HepG2 (cell line): ENCODE results near the gene HEATR5B. TPM values are rescaled to one million over a fixed set of nuclear protein-coding genes. Genes with fewer than 3 reads are reported as not detected.
A peak's percentile ranks its signal among the peaks of the same experiment; 100 is the strongest.

Experiments
- ATAC-seq: fragments of 200-7000 bp; cut with Tn5 transposase; 3 replicates; pipeline ENCODE4 v1.9.1; 2020; ENCODE audit warnings: mild to moderate bottlenecking, moderate library complexity
- BruUV-seq: library from RNA; stranded (reverse); fragments of 400-500 nt; replicated peaks from 2 replicates; lab custom pipeline; 2021; lab: Mats Ljungman, UMichigan
- CTCF ChIA-PET: fragments of 300-600 bp; formaldehyde crosslinking; extraction: SDS; loops from one replicate; lab custom pipeline; 2021; ENCODE audit warnings: low total read pairs, inconsistent platforms, low intra/inter-chr PET ratio; lab: Yijun Ruan, JAX
- POLR2A ChIA-PET: fragments of 350-600 bp; sonication (Branson Sonifier 250); formaldehyde crosslinking; loops from one replicate; lab custom pipeline; 2020; ENCODE audit warnings: antibody characterized with exemption, inconsistent platforms; lab: Yijun Ruan, JAX
- DNase-seq: peaks from one replicate; pipeline ENCODE4 v3.0.0-alpha.2; 2015; ENCODE audit warnings: low spot score
- FAIRE-seq: peaks from 3 replicates; lab custom pipeline; 2011; peaks lifted over from hg19 to GRCh38; lab: Jason Lieb, UNC
- H2AFZ ChIP-seq: one replicate; pipeline ENCODE4 v1.6.1; 2011; ENCODE audit warnings: low read length, inconsistent platforms
- H3K27ac ChIP-seq: fragments of 300-600 bp; 3 replicates; pipeline ENCODE4 v1.8.0; 2011; ENCODE audit warnings: mixed run types, mild to moderate bottlenecking, mixed read lengths, low read length, inconsistent platforms; ENCODE audit not compliant: insufficient read depth; ENCODE audit errors: extremely low read length
- H3K27me3 ChIP-seq, 2 experiments: fragments of 200-600 bp in 1 of 2; 2 replicates in 1 of 2; 3 replicates in 1 of 2; pipeline versions ENCODE4 v1.6.0 to v1.8.0; 2011; ENCODE audit warnings: low read length in 2 of 2, mild to moderate bottlenecking in 2 of 2, moderate library complexity in 2 of 2, inconsistent platforms in 1 of 2; ENCODE audit not compliant: insufficient read depth in 2 of 2, control insufficient read depth in 1 of 2
- H3K36me3 ChIP-seq, 2 experiments: fragments of 200-600 bp in 1 of 2; replicated peaks in 1 of 2; 2 replicates in 1 of 2; 3 replicates in 1 of 2; pipeline versions ENCODE4 v1.5.1 to v1.8.0; 2011; ENCODE audit warnings: low read length in 2 of 2, inconsistent platforms in 1 of 2; ENCODE audit not compliant: insufficient read depth in 2 of 2, control insufficient read depth in 1 of 2
- H3K4me1 ChIP-seq: 2 replicates; pipeline ENCODE4 v1.5.1; 2012; ENCODE audit warnings: low read length, inconsistent platforms; ENCODE audit not compliant: insufficient read depth
- H3K4me2 ChIP-seq: 2 replicates; pipeline ENCODE4 v1.6.0; 2011; ENCODE audit warnings: low read depth, low read length, inconsistent platforms
- H3K4me3 ChIP-seq, 3 experiments: fragments of 200-600 bp in 1 of 3; sonication (generic), shearing (Covaris generic) in 1 of 3; replicated peaks in 1 of 3; 2 replicates each; pipeline ENCODE4 v1.5.1; 2011 to 2016; ENCODE audit warnings: low read length in 3 of 3, inconsistent platforms in 2 of 3, low read depth in 2 of 3, mild to moderate bottlenecking in 2 of 3, control low read depth in 1 of 3, mixed read lengths in 1 of 3; ENCODE audit not compliant: insufficient read depth in 1 of 3
- H3K79me2 ChIP-seq: one replicate; pipeline ENCODE4 v1.6.1; 2011; ENCODE audit warnings: low read length, inconsistent platforms; ENCODE audit not compliant: insufficient read depth
- H3K9ac ChIP-seq: 2 replicates; pipeline ENCODE4 v1.6.0; 2011; ENCODE audit warnings: mild to moderate bottlenecking, low read depth, low read length, inconsistent platforms; ENCODE audit not compliant: insufficient read depth
- H3K9me3 ChIP-seq: 2 replicates; pipeline ENCODE4 v1.5.1; 2012; ENCODE audit warnings: mild to moderate bottlenecking, low read length
- H4K20me1 ChIP-seq: 2 replicates; pipeline ENCODE4 v1.6.0; 2011; ENCODE audit warnings: inconsistent platforms, mild to moderate bottlenecking, low read length, moderate library complexity; ENCODE audit not compliant: insufficient read depth
- CEBPB ChIP-seq: IDR thresholded peaks from 2 replicates; pipeline ENCODE4 v1.6.1; 2011; ENCODE audit warnings: low read depth, low read length, improper control_type of control experiment, borderline replicate concordance
- FOXK2 ChIP-seq: fragments of 450-650 bp; IDR thresholded peaks from 2 replicates; pipeline ENCODE4 v1.6.1; 2016
- MIXL1 ChIP-seq: IDR thresholded peaks from 2 replicates; pipeline ENCODE4 v1.6.1; 2016
- MLXIP ChIP-seq: sonication (generic); formaldehyde crosslinking; IDR thresholded peaks from 2 replicates; pipeline ENCODE4 v1.9.0; 2021; ENCODE audit warnings: missing genetic modification reagents, borderline replicate concordance
- NFIB ChIP-seq: sonication (generic); formaldehyde crosslinking; IDR thresholded peaks from 2 replicates; pipeline ENCODE4 v1.9.0; 2021; ENCODE audit warnings: missing genetic modification reagents, mild to moderate bottlenecking, borderline replicate concordance
- ZFP36L1 ChIP-seq: sonication (generic); formaldehyde crosslinking; IDR thresholded peaks from 2 replicates; pipeline ENCODE4 v1.8.0; 2022; ENCODE audit warnings: mild to moderate bottlenecking, missing genetic modification reagents, moderate library complexity
- ZSCAN21 ChIP-seq: sonication (generic); formaldehyde crosslinking; IDR thresholded peaks from 2 replicates; pipeline ENCODE4 v1.8.0; 2022; ENCODE audit warnings: mild to moderate bottlenecking, missing genetic modification reagents, moderate library complexity, borderline replicate concordance
- WGBS: methylation state at CpG from one replicate; pipeline ENCODE4 v1.1.6; 2017; ENCODE audit warnings: low lambda C conversion rate; 5-methylcytosine and 5-hydroxymethylcytosine counted together
- in situ Hi-C: cut with HindIII; loops from 2 replicates; pipeline ENCODE4 v1.10.0; 2017; ENCODE audit warnings: low pct_unique_long_range_greater_than_20kb; ENCODE audit not compliant: extremely low pct_ligation_motif_present
- intact Hi-C: fragments of 100-400 bp; cut with micrococcal nuclease; formaldehyde crosslinking; loops from one replicate; pipeline ENCODE4 v1.10.0; 2022; ENCODE audit not compliant: unreplicated experiment
- polyA plus RNA-seq, 8 experiments: library from polyadenylated mRNA; depleted of rRNA in 3 of 8; stranded (reverse) in 7 of 8; unstranded in 1 of 8; fragments of >200 nt; fragmentation: Illumina TruSeq in 4 of 8; extraction: Trizol in 4 of 8; gene quantifications; 2 replicates each; pipeline versions ENCODE4 v1.2.1 to v1.2.3, GENCODE V29; 2011 to 2016; ENCODE audit warnings: low read depth in 4 of 8, missing spikeins in 1 of 8, mixed read lengths in 1 of 8; ENCODE audit not compliant: insufficient read depth in 1 of 8
- total RNA-seq, 5 experiments: library from RNA; depleted of rRNA; stranded (reverse); fragments of >200 nt; fragmentation: Illumina TruSeq; extraction: Trizol; gene quantifications; 2 replicates each; pipeline ENCODE4 v1.2.3, GENCODE V29; 2016; ENCODE audit warnings: low read depth in 1 of 5

Gene HEATR5B
- total and polyA plus RNA-seq, 2 of the 13 experiments (the other 11 are each of a cell fraction or from before 2014, with no cell fraction given): 12.7 to 16.3 TPM

- in situ Hi-C loops: loop anchor here (10.0 kb wide), 1 partner anchor 236 kb away; no protein-coding TSS in a partner anchor
- Histone ChIP-seq H3K9me3 (no peaks in the 10 kb centered on the region), H3K4me1 (no peaks in the 10 kb centered on the region), H4K20me1 (no peaks in the 10 kb centered on the region), H3K36me3 (peaks cover 5 to 25% of the 10 kb centered on the region in 2 experiments), H3K27me3 (no peaks in the 10 kb centered on the region), H3K4me3 (no peak overlapping the region), H3K4me2 (no peak overlapping the region), H3K79me2 (no peaks in the 10 kb centered on the region), H3K27ac (no peak overlapping the region), H2AFZ (no peak overlapping the region), H3K9ac (no peak overlapping the region)
- CTCF ChIA-PET: no interaction called here
- POLR2A ChIA-PET: no interaction called here
- DNase-seq (no peak), FAIRE-seq (no peak), ATAC-seq (no peak)
- intact Hi-C loops: no loop called here
- BruUV-seq: no TSS peak
- 94% methylated on average over 5 of the region's 5 CpGs for WGBS
- TF ChIP-seq ZSCAN21 (CRISPR knock-in tag) (no peak), ZFP36L1 (no peak), FOXK2 (no peak), CEBPB (0 out of 2 replicates have a peak, but pooled peaks have one; percentile 9), MIXL1 (no peak), NFIB (no peak), MLXIP (CRISPR knock-in tag) (no peak)
Observed at GRCh38 chr2:37020887-37021796, 63.0 kb downstream of the HEATR5B start.
